ENCODE results near the gene RIPOR2. TPM values are rescaled to one million over a fixed set of nuclear protein-coding genes. Genes with fewer than 3 reads are reported as not detected.

RIPOR2 gene
- total RNA-seq, 6 experiments from 2014 or later: 9.1 to 20.7 (median 10.2) TPM

GRCh38 chr6:24969343-24969860 is 33.6 kb upstream of the RIPOR2 start:
- Mint-ChIP-seq H3K27me3 (ENCODE audit: insufficient read depth) (peaks cover 24% of the 10 kb centered on the region), H3K4me3 (no peak overlapping the region), H3K36me3 (ENCODE audit: low read depth) (no peaks in the 10 kb centered on the region), H3K4me1 (ENCODE audit: low read depth) (peaks cover 3% of the 10 kb centered on the region; the same call in 1 of the 2 replicates), H3K9me3 (no peaks in the 10 kb centered on the region), H3K27ac (no peak overlapping the region)
- no peak for TF ChIP-seq CTCF (IDR thresholded peaks at IDR 0.05)
- DNase-seq: no peak

GRCh38 chr6:24968783-24969182 is 33.0 kb upstream of the RIPOR2 start:
- no peak for DNase-seq
- Mint-ChIP-seq H3K4me3 (no peak overlapping the region), H3K4me1 (ENCODE audit: low read depth) (no peaks in the 10 kb centered on the region), H3K27me3 (ENCODE audit: insufficient read depth) (peaks cover 25% of the 10 kb centered on the region), H3K36me3 (ENCODE audit: low read depth) (no peaks in the 10 kb centered on the region), H3K27ac (no peak overlapping the region), H3K9me3 (no peaks in the 10 kb centered on the region)
- no peak for TF ChIP-seq CTCF (IDR thresholded peaks at IDR 0.05)

DNA sequence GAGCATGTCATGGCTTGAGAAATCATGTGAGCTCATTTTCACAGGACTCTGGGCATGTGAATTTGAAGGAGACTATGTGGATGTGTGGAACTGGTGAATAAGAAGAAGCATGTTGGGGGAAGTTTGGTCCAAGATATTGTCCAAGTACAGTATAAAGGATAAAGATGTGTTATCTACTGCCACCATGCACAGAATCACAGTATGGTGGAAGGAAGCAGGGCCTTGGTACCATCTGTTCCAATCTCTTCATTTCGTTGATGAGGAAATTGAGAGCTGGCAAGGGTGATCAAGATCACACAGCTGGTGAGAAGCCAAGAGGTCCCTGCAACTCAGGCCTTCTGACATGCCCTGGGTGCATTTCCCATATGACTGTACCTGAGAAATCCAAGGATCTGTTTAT is 31.5 kb upstream of the RIPOR2 start:
- Mint-ChIP-seq H3K27ac (no peak overlapping the region), H3K4me3 (no peak overlapping the region), H3K9me3 (no peaks in the 10 kb centered on the region), H3K27me3 (ENCODE audit: insufficient read depth) (peaks cover 18% of the 10 kb centered on the region), H3K36me3 (ENCODE audit: low read depth) (no peaks in the 10 kb centered on the region), H3K4me1 (ENCODE audit: low read depth) (no peaks in the 10 kb centered on the region)
- DNase-seq: no peak
- TF ChIP-seq CTCF (IDR thresholded peaks at IDR 0.05): no peak

- Mint-ChIP-seq H3K27me3 (ENCODE audit: insufficient read depth) (peaks cover 15% of the 10 kb centered on the region), H3K4me1 (ENCODE audit: low read depth) (no peaks in the 10 kb centered on the region), H3K27ac (no peak overlapping the region), H3K36me3 (ENCODE audit: low read depth) (no peaks in the 10 kb centered on the region), H3K4me3 (no peak overlapping the region), H3K9me3 (no peaks in the 10 kb centered on the region)
- no peak for TF ChIP-seq CTCF (IDR thresholded peaks at IDR 0.05)
- DNase-seq: no peak
Measured at GRCh38 chr6:24966381-24966780, 30.6 kb upstream of the RIPOR2 start.

GRCh38 chr6:24963887-24964570 is 28.3 kb upstream of the RIPOR2 start:
- no peaks in the 10 kb centered on the region for H3K36me3 Mint-ChIP-seq (ENCODE audit: low read depth)
- H3K4me1 Mint-ChIP-seq (ENCODE audit: low read depth): no peaks in the 10 kb centered on the region
- no peaks in the 10 kb centered on the region for H3K9me3 Mint-ChIP-seq
- DNase-seq: no peak
- no peak overlapping the region for H3K4me3 Mint-ChIP-seq
- peaks cover 16% of the 10 kb centered on the region for H3K27me3 Mint-ChIP-seq (ENCODE audit: insufficient read depth)
- H3K27ac Mint-ChIP-seq: no peak overlapping the region
- no peak for TF ChIP-seq CTCF (IDR thresholded peaks at IDR 0.05)
